Measurements from ENCODE around the gene SDR42E1. TPM values are rescaled to one million over a fixed set of nuclear protein-coding genes. Genes with fewer than 3 reads are reported as not detected.

SDR42E1 gene
- total RNA-seq, 1 donor from 2014 or later: not detected

GRCh38 chr16:82020051-82020450, 8.8 kb upstream of the SDR42E1 start:
- H3K36me3 Mint-ChIP-seq (ENCODE audit: low read depth): no peaks in the 10 kb centered on the region
- H3K4me3 Mint-ChIP-seq: no peak overlapping the region
- DNase-seq (ENCODE audit: low read depth, low spot score): no peak
- H3K27me3 Mint-ChIP-seq (ENCODE audit: low read depth): peaks cover 29% of the 10 kb centered on the region
- no peak overlapping the region for H3K27ac Mint-ChIP-seq (ENCODE audit: unreplicated experiment)
- peaks cover 2% of the 10 kb centered on the region for H3K9me3 Mint-ChIP-seq
- no peaks in the 10 kb centered on the region for H3K4me1 Mint-ChIP-seq
- TF ChIP-seq, protein P1, sequence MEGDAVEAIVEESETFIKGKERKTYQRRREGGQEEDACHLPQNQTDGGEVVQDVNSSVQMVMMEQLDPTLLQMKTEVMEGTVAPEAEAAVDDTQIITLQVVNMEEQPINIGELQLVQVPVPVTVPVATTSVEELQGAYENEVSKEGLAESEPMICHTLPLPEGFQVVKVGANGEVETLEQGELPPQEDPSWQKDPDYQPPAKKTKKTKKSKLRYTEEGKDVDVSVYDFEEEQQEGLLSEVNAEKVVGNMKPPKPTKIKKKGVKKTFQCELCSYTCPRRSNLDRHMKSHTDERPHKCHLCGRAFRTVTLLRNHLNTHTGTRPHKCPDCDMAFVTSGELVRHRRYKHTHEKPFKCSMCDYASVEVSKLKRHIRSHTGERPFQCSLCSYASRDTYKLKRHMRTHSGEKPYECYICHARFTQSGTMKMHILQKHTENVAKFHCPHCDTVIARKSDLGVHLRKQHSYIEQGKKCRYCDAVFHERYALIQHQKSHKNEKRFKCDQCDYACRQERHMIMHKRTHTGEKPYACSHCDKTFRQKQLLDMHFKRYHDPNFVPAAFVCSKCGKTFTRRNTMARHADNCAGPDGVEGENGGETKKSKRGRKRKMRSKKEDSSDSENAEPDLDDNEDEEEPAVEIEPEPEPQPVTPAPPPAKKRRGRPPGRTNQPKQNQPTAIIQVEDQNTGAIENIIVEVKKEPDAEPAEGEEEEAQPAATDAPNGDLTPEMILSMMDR (conservative IDR thresholded peaks at IDR 0.05): no peak

- Mint-ChIP-seq H3K4me1 (no peaks in the 10 kb centered on the region), H3K4me3 (no peak overlapping the region), H3K9me3 (peaks cover 4% of the 10 kb centered on the region), H3K36me3 (ENCODE audit: low read depth) (no peaks in the 10 kb centered on the region), H3K27me3 (ENCODE audit: low read depth) (peaks cover 29% of the 10 kb centered on the region), H3K27ac (ENCODE audit: unreplicated experiment) (no peak overlapping the region)
- TF ChIP-seq, protein P1 (conservative IDR thresholded peaks at IDR 0.05): no peak
- no peak for DNase-seq (ENCODE audit: low read depth, low spot score)
Observed at GRCh38 chr16:82019535-82019934, 8.3 kb upstream of the SDR42E1 start.

DNA sequence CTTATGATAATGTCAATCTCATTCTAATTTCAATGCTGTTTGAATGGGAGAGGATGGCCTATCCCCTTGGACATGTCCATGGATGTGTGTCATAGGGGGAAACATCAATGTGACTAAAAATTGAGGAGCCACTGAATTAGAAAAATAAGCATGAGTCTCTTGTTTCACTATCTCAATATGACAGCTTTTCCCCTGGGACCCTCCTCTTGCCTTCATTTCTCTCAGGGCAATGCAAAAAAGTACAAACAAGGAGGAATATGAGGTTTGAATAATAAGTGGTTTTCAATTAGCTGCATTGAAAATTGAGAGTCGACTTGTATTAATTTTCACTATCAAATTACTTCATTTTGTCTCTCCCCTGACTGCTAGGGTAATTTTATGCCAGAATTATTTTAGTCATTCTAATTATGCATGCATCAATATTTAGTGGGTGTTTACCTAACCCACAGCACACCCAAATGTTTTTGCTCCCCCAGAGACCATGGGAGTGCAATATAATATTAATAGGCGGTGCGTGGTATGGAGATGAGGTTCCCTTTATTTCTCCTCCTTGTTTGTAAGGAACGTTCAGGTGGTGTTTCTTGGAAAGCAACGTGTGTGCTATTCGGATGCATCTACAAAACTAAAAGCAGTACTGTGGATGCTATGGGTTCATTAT, 6.8 kb upstream of the SDR42E1 start:
- no peak for DNase-seq (ENCODE audit: low read depth, low spot score)
- no peaks in the 10 kb centered on the region for H3K4me1 Mint-ChIP-seq
- no peak overlapping the region for H3K27ac Mint-ChIP-seq (ENCODE audit: unreplicated experiment)
- TF ChIP-seq, protein P1 (conservative IDR thresholded peaks at IDR 0.05): no peak
- H3K9me3 Mint-ChIP-seq: peaks cover 4% of the 10 kb centered on the region
- H3K4me3 Mint-ChIP-seq: no peak overlapping the region
- H3K36me3 Mint-ChIP-seq (ENCODE audit: low read depth): no peaks in the 10 kb centered on the region
- peaks cover 14% of the 10 kb centered on the region for H3K27me3 Mint-ChIP-seq (ENCODE audit: low read depth)

- Mint-ChIP-seq H3K27ac (ENCODE audit: unreplicated experiment) (no peak overlapping the region), H3K27me3 (ENCODE audit: low read depth) (peaks cover 19% of the 10 kb centered on the region), H3K4me3 (no peak overlapping the region), H3K36me3 (ENCODE audit: low read depth) (no peaks in the 10 kb centered on the region), H3K9me3 (peaks cover 4% of the 10 kb centered on the region), H3K4me1 (no peaks in the 10 kb centered on the region)
- TF ChIP-seq, protein P1 (conservative IDR thresholded peaks at IDR 0.05): no peak
- DNase-seq (ENCODE audit: low read depth, low spot score): no peak
Observed at GRCh38 chr16:82016964-82017363, 5.7 kb upstream of the SDR42E1 start.

- Mint-ChIP-seq H3K36me3 (ENCODE audit: low read depth) (no peaks in the 10 kb centered on the region), H3K9me3 (peaks cover 4% of the 10 kb centered on the region), H3K4me3 (no peak overlapping the region), H3K27me3 (ENCODE audit: low read depth) (peaks cover 19% of the 10 kb centered on the region), H3K27ac (ENCODE audit: unreplicated experiment) (no peak overlapping the region), H3K4me1 (no peaks in the 10 kb centered on the region)
- DNase-seq (ENCODE audit: low read depth, low spot score): no peak
- TF ChIP-seq, protein P1 (conservative IDR thresholded peaks at IDR 0.05): peak; percentile 44
Observed at GRCh38 chr16:82016263-82016662, 5.0 kb upstream of the SDR42E1 start.

Measured in neural crest cell (in vitro differentiated cells).